Measurements from ENCODE around the gene USP46.

The USP46 gene

GRCh38 chr4:52651996-52652672 is 7.0 kb downstream of the USP46 start:
- DNase-seq = no peak

- DNase-seq = no peak
These were observed 10.3 kb downstream of the USP46 start for GRCh38 chr4:52648836-52649235.

- no peak for DNase-seq
These were observed 12.4 kb downstream of the USP46 start for GRCh38 chr4:52646741-52647140.

DNA sequence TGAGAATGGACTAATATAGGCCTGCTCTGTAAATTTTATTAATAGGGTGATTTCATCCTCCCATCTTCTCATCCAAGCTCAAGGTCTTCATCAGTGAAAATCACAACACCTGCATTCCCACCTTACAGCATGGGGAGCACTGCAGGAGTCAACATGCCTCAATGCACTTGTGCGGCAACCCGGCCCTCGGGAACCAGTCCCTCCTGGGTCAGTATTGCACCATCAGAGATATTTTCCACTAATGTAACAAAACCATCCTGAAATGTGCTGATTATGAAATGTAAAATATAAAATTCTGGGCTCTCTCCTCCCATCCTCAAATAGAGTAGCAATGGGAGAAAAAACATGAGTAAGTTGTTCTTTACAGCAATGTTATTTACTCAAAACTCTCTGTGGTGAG is 13.0 kb downstream of the USP46 start:
- no peak for DNase-seq

GRCh38 chr4:52645300-52645699 is 13.8 kb downstream of the USP46 start:
- DNase-seq = no peak

- no peak for DNase-seq
These were observed 15.3 kb downstream of the USP46 start for GRCh38 chr4:52643785-52644244.

DNA sequence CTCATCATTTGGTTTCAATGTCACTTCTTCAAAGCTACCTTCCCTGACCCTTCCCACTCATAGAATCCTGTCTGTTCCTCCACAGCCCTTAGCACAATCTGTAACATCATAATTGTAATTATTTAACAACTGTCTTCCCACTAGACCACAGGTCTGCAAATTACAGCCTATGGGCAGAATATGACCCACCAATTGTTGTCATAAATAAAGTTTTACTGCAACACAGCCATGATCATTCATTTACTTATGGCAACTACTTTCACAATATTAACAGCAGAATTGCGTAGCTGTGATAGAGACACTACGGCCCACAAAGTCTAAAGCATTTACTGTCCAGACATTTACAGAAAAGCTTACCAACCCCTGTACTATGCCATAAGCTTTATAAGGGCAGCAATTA is 15.9 kb downstream of the USP46 start:
- DNase-seq = no peak

- DNase-seq = peak in 1 of 2 donors; percentile 33
These were observed 17.1 kb downstream of the USP46 start for GRCh38 chr4:52641854-52642563.

- DNase-seq = no peak
These were observed 18.1 kb downstream of the USP46 start for GRCh38 chr4:52640808-52641565.

- DNase-seq = peak; percentile 21 to 22
These were observed 20.4 kb downstream of the USP46 start for GRCh38 chr4:52638717-52639116.

GRCh38 chr4:52637116-52637515 is 22.0 kb downstream of the USP46 start:
- no peak for DNase-seq

DNA sequence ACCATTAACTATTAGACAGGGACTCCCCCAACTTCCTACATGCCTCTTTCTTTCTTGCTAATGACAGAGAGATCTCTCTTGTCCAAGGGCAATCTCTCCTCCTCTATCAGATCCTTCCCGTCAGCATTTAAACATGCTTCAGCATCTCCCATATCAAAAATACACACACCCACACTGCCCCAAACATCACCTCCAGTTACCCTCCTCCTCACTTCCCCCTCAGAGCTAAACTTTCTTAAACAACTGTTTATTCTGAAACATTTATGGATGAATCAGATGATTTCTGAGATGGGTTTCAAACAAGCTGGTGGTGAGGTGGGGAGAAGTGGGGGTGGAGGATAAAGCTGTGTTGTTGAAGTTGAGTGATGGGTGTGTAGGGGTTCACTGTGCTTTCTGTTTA is 23.5 kb downstream of the USP46 start:
- DNase-seq = no peak

DNA sequence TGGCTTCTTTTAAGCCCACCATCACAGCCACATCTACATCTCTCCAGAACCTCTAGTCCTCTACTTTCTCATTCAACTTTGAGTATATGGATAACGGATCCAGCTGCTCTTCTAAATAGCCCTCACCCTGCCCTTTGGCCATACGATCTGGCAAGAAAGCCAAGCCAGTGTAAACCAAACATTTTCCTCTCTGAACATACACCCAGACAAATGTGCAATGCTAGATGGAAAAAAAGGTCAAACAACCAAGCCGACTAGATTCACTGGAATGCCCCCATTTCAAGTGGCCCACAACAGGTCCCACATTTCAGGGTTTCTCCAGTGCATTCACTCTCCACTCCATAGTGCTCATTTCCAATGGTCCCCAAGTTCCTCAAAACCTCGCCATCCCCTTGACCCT is 24.0 kb downstream of the USP46 start:
- no peak for DNase-seq

- DNase-seq = no peak
These were observed 25.3 kb downstream of the USP46 start for GRCh38 chr4:52633846-52634245.

GRCh38 chr4:52628974-52629373 is 30.1 kb downstream of the USP46 start:
- DNase-seq = no peak

GRCh38 chr4:52628543-52628942 is 30.6 kb downstream of the USP46 start:
- DNase-seq = no peak

GRCh38 chr4:52627876-52628275 is 31.2 kb downstream of the USP46 start:
- DNase-seq = no peak

DNA sequence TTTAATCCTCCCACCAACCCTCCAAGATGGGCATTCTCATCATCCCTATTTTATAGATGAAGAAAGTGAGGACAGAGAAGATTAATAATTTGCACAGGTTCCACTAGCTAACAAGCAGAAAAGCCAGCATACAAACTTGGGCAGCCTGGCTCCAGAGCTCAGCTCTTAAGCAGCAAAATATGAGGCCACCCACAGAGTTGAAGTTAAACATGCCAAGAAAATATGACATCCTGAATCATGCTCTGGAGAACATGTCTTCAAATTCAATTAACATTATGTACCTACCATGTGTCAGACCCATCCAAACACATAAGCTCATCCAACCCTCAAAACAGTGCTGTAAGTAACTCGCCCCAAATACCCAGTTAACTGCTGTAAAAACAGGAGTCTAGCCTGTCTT is 33.9 kb downstream of the USP46 start:
- no peak for DNase-seq

DNA sequence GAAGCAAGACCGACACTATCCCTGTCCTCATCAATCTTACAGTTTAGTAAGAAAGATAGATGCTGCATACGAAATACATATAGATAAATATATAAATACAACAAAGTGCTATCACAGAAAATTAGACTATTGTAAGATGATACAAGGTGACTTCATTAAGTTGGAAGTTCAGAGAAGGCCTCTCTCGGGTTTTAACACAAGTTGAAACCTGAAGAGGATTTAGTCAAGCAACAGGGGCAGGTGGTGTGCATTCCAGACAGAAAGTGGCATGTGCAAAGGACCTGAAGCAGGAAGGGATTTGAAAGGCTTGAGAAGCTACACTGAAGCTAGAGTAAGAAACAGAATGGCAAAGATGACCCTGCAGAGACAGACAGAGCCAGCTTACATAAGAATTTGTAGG is 36.5 kb downstream of the USP46 start:
- DNase-seq = no peak

GRCh38 chr4:52621567-52621966 is 37.5 kb downstream of the USP46 start:
- DNase-seq = no peak

GRCh38 chr4:52619591-52619931 is 39.5 kb downstream of the USP46 start:
- DNase-seq = no peak

DNA sequence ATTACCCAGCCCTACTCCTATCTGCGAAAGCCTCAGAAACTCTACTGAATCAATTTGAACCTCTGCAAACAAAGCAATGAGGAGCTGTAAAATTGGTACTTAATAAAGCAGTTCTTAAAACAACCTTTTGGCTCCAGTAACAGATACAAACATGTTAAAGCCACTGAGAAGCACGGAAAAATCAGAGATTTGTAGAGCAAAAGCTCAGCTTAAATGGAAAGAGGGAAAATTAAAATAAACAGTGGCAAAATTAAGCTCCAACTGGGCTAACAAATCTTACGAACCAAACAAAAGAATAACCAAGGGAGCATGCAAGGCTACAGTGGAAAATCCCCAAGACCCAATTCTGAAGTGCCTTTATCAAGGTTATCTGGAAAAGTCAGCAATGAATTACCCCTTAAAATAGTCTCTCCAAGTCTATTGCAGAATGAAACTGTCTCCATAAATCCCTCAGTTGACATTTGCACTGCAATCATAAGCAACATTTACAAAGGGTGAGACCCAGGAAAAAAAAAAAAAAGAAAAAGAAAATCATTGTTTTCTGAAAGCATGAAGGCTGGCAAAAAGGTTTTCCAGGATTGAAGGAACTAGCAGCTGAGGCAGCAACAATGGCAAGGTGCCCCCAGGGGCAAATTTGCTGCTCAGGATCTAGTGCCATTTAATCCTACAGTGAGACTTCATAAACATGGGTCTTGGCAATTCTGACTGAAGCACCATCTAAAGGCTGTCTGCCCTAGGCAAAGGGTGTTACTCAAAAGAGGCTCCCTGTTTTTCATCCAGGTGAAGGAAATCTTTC is 40.1 kb downstream of the USP46 start:
- no peak for DNase-seq

DNA sequence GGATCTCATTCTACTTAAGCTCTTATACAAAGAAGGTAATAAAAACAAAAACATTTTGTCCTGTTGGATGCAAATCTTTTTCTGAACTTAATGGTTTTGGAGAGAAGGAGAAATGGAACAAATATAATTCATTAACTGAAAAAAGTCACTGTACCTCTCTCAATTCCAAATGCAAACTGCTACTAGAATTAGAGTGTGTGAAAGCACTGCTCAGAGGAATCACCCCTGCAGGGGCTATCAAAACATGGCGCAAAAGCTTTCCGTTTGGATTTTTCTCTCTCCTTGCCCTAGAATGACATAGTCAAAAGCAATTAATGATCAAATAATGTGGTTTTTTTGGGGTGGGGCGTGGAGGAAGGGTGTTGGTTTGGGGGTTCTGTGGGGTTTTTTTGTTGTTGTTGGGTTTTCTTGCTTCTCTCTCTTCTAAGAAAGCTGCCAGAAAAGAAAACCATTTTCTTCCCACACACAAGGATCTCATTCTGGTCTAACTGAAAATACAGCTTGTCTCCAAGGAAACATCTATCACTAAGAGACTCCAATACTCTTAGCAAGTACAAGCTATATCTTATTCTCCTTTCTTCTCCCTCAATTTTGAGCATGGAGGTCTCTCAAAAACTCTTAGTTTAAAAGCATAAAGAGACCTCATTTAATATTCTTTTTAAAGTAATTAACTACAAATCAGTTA is 41.6 kb downstream of the USP46 start:
- no peak for DNase-seq

All from inflammatory macrophage treated with lipopolysaccharide for 1 hour (primary cell).